GM12801 (cell line): ENCODE measurements around the gene CAMTA1.

Source experiments
- CTCF ChIP-seq: IDR thresholded peaks from one replicate; pipeline ENCODE4 v1.5.1; 2011; ENCODE audit warnings: control low read depth; ENCODE audit not compliant: insufficient read length; ENCODE audit errors: extremely low read depth

CAMTA1 gene

GRCh38 chr1:6985549-6986276 is 200.5 kb downstream of the CAMTA1 start:
- no peak for TF ChIP-seq CTCF

GRCh38 chr1:6986281-6986680 is 201.0 kb downstream of the CAMTA1 start:
- no peak for TF ChIP-seq CTCF

GRCh38 chr1:6987940-6988339 is 202.7 kb downstream of the CAMTA1 start:
- no peak for TF ChIP-seq CTCF

GRCh38 chr1:6988796-6989195 is 203.5 kb downstream of the CAMTA1 start:
- no peak for TF ChIP-seq CTCF

DNA sequence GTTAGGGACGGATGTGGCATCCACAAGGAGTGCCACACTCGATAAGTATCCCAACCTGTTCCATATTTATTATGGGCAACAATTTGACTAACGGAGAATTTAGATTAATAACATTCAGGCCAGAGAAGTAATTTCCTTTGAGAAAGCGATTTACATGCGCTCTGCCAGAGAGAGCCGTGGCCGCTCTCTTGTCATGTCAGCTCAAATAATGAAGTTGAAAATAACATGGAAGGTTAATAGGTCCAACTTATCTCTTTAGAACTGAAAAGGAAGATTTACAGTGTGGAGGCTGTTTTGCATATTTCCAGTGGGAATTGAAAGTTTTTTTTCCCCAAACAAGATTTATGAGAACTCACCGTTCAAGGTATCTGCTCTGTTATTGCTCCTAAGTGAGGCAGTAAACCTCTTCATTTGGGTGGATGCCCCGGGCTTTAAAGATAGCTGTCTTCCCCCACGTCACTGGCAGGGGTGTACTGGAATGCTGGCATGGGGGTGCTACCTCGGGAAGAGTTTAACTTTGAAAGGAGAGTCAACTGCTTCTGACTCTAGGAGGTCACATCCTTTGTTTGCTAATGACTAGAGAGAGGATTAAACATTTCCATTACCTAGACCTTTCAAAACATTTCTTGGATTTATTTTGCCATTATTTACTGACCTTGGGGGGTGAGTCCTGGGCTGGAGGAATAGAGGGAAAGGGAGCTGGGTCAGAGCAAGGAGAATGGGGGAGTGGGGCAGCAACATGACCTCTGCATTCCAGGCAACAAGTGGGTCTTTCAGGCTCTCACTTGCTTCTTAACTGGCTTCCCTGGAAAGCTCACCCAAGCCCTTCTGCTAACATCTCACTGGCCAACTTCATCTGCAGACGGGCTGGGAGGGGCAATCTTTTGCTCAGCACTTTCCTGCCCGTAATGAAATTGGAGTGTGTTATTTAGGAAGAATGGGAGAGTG is 204.2 kb downstream of the CAMTA1 start:
- no peak for TF ChIP-seq CTCF

DNA sequence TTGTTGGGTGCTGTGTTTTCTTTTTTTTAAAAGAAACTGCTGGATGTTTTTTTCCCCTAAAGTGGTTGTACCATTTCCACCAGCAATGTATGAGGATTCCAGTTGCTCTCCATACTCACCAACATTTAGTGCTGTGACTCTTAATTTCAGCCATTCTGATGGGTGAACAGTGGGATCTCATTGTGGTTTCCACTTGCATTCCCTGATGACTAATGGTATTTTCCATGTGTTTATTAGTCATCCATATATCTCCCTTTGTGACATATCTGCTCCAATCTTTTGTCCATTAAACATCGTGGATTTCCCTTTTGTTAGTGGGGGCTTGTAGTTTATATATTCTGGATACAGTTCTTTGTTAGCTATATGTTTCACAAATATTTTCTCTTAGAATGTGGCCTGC is 206.0 kb downstream of the CAMTA1 start:
- TF ChIP-seq CTCF, result no peak

DNA sequence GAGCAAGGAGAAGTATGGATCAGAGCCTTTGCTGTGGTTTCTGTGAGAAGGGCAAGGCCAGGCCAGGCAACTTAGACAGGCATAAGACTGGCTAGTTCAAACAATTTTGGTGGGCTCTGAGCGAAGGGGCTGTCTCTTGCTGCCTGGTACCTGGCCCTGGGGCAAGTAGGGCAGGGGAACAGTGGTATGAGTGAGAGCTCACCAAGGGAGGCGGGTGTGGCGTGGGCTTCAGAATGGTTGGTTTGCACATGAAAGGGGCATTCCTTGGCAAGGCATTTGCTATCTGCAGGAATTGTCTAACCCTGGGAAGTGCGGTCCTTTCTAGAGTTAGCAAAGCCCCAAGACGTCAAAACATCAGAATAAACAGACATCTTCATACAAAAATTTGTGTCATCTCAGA is 210.5 kb downstream of the CAMTA1 start:
- no peak for TF ChIP-seq CTCF
